ENCODE measurements around the gene ADCY5. TPM values are rescaled to one million over a fixed set of nuclear protein-coding genes. Genes with fewer than 3 reads are reported as not detected.
A peak's percentile ranks its signal among the peaks of the same experiment; 100 is the strongest.

The ADCY5 gene
- total RNA-seq, 1 donor from 2014 or later, result 27.8 TPM

DNA sequence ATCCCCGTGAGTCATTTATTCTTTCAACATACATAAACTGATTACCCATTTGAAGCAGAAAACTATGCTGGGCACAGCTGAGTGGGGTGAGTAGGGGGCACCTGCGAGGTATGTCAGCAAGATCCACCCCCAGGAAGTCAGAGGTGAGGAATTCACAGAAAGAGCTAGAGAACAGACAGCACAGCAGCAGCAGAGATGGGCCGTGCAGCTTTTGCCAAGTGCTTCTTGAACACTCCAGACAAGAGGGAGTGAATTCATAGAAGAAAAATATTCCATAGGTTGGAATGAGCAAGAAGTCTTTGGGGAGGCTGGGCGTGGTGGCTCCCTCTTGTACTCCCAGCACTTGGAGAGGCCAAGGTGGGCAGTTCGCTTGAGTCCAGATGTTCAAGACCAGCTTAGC lies 9.4 kb upstream of the ADCY5 start:
- no peak for DNase-seq (ENCODE audit: low spot score)

DNA sequence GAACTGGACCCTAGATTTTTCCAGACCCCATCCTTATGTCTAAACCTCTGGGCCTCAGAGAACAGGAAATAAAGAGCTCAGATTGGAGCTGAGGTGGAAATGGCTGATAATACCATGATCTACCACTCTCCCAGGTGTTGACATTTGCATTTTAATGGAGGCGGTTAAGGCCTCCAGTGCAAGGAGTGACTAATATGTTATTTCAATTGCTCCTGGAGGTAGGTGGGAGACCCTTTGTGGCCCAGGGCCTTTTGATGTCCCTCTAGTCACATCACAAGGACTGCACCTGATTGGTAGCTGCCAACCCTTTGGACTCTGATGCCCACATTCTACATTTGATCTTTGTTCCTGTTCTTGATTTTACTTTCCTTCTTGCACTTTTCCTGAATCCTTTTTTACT lies 9.0 kb upstream of the ADCY5 start:
- DNase-seq (ENCODE audit: low spot score), result no peak

DNA sequence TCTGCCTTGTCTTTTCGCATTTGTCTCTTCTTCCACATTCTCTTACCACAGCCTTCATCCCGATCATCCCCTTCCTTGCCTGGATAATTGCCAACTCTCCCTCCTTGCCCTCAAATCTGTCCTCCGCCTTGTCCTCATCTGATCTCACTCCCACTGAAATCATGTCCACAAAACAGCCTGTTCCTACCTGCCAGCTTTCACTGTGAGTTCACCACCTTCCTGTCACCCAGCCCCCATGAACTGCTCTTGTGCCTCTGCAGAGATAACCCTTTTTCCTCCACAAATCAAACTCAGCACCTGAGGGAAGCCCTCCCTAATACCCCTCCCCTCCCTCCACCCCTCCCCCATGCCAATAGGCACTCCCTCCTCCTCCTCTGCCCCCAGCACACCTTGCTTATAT lies 4.8 kb upstream of the ADCY5 start:
- no peak for DNase-seq (ENCODE audit: low spot score)

DNA sequence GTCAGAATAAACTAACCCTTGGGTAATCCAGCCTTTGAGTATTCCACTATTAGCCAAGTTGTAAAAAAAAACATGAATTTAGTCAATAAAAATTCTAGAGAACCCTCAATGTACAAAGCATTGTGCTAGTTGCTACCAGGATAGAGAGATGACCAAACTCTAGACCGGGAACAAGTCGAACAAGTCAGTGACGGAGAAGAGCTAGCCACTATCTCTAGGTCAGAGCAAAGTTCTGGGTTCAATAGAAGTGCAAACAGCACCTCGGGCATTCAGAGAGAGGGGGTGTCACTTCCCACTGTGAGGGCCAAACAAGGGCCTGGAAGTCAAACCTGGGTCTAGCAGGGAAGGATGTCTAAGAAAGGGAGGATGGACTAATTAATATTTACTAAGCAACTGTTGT lies 2.3 kb upstream of the ADCY5 start:
- no peak for DNase-seq (ENCODE audit: low spot score)

DNA sequence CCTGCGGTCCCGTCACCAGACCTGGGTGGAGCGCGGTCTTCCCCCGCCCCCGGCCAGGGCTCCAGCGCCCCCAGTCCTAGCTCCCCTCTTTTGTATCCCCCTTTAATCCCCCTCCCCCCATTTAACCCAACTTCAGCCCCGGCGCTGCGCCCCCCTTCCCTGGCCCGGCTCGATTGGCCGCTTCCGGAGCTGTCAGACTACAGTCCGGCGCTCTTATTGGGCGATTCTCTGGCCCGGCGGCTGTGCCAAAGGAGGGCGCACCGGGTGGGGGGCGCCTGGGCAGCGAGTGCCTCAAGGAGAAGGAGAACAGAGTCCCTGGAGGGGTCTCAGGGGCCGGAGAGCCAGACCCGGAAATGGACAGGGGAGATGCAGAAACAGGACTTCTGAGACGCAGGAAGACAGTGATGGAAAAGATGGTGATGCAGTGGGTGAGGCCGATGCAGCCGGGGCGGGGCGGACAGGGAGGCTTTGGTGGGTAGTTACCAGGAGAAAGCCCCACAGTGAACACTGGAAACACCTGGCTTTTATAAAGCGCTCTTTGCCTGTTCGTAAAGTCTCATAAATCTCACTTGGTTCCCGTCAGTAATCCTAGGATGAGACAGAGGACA lies 1.2 kb upstream of the ADCY5 start:
- DNase-seq (ENCODE audit: low spot score), result peak; percentile 54

DNA sequence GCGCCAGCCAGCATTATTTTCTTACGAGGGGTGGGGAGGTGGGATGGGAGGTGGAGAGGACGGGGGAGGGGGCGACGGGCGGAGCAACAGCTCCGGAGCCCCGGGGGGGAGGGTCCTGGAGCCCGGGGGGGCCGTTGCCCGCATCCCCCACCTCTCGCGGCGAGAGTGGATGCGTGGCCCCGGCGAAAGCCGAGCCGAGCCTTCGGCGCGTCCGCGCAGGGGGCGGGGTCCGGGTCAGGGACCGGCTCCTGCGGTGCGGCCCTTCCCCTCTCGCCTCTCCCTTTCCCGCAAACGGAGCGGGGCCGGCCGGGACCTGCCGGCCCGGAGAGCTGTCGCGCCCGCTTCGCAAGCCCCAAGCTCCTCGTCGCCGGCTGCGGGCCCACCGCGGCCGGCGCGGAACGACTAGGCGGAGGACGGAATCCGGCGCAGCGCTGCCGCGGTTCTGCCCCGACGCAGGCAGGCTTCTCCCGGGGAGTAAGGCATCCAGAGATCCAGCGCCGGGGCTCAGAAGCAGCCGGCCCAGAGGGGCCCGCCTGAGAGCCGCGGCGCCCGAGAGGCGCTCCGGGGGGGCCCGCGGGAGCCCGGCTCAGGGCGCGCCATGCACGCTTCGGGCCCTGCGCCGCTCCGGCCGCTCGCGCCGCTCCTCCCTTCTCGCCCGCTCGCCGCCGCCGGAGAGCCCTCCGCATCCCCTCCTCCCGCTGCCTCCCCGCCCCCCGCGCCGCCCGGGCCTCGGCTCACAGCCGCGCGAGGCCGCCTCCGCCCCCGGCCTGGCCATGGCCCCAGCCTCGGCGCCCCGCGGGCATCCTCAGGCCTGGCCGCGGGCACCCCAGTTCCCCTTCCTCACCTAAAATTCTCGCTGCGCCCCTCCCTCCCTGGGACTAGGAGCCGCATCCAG lies 459 bp upstream of the ADCY5 start:
- no peak for DNase-seq (ENCODE audit: low spot score)

DNA sequence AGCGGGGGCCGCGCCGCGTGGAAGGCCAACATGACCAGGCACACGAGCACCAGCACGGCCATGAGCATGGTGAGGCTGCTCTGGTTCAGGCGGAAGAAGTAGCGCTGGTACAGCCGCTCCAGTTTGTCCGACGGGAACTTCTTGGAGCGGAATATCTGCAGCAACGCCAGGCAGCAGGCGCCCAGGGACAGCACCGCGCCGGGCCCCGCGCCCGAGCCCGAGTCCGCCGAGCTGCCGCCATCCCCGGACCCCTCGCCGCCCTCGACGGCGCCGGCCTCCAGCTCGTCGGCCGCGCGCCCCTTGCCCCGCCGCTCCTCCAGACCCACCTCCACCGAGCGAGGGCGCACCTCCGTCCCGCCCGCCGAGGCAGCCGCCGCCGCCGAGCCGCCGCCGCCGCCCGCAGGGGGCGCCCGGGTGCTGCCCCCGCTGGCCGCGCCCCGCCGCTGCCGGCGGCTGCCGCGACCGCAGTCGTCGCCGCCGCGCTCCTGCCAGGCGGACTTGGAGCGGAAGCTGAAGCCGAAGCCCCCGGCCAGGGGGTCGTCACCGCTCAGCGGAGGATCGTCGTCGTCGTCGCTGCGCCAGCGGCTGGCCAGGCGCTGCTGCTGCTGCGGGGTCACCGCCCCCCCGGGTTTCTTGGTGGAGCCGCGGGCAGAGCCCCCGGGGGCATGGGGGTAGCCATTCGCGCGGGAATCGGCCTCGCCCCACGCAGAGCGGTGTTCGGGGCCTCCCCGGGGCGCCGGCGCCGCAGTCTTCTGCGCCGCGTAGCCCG lies 957 bp downstream of the ADCY5 start:
- DNase-seq (ENCODE audit: low spot score), result no peak

DNA sequence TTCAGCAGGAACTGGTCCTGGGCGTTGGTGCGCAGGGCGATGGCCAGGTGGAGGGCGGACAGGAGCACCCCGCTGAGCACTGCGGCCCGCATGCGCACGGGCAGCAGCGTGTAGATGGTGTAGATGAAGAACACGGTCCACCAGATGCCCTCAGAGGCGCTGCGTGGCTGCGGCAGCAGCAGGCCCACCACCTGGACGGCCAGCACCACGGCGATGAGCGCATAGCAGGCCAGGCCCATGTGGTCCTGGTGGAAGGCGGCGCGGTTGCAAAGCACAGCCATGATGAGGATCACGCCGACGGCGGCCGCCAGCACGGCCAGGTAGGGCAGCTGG lies 1.5 kb downstream of the ADCY5 start:
- no peak for DNase-seq (ENCODE audit: low spot score)

DNA sequence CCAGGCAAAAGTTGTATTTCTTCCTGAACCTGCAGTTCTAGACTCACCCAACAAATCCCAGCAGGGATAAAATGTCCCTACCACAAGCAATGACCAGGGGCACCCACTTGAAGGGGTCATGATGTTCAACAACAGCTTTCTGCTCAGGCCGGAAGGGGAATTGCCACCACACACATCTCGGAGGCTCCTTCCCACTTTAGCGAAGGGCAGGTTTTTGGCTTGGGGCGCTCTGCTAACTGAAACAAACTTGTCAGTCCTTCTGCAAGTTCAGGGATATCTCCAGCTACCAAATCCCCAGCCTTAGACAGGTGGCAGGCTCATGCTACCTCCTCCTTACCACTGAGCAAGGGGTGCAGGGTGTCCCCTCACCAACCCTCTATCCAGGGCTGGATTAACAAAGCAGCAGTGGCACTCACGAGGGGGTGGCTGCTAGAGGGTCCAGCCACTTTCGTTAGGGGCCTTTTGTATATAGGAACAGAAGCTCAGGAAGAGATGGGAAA lies 2.2 kb downstream of the ADCY5 start:
- DNase-seq (ENCODE audit: low spot score), result no peak

DNA sequence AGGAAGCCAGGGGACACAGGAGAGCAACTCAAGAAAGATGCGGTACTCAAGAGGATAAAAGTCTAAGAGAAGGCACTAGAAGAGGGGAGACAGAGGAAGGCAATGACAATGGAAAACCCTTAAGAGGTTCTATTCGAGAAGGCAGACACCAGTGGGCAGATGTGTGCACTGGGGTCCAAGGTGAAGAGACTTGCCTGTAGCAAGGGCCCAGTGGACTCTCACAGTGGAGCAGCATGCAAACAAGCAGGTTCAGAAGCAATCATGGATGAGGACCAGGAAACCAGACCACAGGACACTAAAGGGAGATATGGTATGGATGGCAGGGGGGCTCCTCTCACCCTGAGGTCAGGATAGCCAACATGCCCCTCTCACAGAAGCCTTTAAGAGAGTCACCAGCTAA lies 2.7 kb downstream of the ADCY5 start:
- DNase-seq (ENCODE audit: low spot score), result no peak

DNA sequence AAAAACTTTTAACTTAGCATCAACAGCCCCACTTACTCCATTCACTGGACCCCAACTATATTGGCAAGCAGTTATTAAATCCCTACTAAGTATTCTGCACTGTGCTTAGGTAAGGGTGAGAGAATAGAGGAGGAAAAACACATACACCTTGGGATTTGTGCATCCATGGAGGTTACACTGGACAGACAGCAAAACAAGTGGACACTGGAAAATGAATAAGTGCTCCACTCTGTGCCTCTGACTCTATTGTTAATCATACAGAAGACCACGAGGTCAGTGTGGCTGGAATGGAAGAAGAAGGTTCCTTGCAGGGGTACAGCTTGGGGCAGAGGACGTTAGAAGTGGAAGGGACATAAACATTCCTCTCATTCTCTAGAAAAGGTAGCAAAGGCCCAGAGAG lies 3.2 kb downstream of the ADCY5 start:
- no peak for DNase-seq (ENCODE audit: low spot score)

DNA sequence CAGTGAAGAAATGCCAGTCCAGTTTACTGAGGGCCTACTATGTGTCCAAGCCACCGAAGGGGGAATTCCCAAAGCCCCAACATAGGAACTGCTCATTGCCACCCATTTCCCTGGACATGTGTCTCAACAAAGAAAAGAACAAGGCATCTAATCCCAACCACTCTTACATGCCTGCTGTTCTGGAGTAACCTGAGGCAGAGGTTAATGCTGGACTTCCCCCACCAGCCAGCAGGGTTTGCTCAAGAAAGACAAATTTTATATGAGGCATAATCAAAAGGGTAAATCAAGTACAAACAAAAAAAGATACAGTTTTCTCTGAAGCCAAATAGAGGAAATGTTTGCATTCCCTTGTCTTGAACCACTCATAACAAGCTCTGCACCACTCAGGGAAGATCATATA lies 4.1 kb downstream of the ADCY5 start:
- no peak for DNase-seq (ENCODE audit: low spot score)

DNA sequence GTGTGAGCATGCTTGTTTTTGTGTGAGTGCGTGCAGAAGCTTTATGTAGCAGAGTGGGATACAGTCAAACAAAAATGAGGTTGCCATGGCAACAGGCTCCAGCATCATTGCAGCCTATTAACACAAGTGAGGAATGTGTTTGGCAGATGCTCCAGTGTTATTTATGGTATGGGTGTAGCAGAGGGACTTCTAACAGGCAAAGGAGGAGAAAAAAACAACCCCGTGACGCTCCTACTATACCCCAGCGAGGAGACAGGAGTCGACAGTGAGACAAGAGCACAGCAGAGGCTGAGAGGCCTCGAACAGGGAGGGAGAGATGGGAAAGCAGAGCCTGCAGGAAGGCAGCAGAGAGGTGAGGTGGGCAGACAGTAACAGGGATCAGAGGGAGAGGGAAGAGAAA lies 4.9 kb downstream of the ADCY5 start:
- no peak for DNase-seq (ENCODE audit: low spot score)

DNA sequence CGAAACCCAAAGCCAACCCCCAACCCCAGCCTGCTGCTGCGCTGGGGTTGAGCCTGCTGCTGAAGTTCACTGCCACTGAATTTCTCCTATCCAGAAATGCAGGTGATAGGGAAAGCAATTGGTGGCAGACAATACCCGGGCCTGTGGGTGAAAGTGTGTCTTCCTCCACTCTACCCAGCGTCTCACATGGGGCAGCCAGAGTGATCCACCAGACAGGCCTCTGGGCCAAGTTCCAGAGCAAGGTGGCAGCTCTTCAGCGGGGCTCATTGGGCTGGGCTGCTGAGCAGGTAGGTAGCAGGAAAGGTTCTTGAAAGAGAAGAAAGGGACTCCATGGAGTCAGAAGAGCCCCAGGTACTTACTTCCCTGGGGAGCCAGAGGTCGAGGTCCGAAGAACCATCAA lies 6.0 kb downstream of the ADCY5 start:
- no peak for DNase-seq (ENCODE audit: low spot score)

DNA sequence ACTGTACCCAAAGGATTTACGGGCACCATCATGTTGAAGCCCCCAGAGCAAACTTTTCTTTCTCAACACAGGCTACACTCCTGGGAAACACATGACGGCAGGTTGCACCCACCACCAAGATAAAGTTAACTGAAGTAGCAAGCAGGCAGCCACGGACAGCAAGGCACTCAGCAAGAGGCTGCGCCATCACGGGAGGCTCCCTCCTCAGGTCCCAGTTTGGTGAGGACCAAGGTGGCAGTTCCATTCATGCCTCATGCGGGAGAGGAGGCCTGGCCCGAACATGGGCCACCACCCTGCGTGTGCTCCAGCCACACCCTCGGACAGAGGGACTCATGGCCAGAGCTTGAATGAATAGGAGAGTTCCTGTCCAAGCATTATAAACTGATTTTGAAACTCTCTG lies 6.8 kb downstream of the ADCY5 start:
- no peak for DNase-seq (ENCODE audit: low spot score)

DNA sequence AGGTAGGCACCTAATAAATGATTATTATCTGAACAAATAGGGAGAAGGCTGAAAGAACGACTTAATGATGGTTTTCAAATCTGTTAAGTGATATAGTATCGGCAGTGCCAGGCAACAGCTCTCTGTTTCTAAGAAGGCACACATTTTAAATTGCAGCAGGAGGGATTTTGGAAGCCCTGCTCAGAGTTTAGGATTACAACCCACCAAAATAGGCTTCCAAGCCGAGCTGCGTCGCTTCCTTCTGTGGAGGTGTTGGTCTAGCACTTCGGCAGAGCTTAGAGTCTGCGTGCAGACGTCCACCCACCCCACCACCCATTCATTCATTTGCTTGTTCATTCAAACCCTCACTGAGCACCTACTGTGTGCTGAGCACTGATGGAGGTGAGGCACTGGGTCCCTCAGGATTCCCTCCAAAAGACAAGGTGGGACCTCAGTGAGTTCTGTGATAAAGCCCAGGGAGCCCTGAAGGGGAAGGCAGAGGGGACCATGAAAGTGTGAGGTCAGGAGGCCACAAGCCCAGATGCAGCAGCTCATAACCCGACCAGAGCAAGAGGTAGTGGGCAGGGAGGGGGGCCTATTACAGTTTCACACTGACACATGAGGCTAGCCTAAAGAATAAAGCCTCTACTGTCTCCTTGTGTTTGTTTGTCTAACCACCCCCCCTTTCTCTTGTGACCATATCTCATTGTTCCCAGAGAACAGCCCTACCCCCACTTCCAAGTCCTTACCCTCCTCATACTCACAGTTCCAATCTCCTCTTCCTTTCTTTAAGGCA lies 8.9 kb downstream of the ADCY5 start:
- no peak for DNase-seq (ENCODE audit: low spot score)

DNA sequence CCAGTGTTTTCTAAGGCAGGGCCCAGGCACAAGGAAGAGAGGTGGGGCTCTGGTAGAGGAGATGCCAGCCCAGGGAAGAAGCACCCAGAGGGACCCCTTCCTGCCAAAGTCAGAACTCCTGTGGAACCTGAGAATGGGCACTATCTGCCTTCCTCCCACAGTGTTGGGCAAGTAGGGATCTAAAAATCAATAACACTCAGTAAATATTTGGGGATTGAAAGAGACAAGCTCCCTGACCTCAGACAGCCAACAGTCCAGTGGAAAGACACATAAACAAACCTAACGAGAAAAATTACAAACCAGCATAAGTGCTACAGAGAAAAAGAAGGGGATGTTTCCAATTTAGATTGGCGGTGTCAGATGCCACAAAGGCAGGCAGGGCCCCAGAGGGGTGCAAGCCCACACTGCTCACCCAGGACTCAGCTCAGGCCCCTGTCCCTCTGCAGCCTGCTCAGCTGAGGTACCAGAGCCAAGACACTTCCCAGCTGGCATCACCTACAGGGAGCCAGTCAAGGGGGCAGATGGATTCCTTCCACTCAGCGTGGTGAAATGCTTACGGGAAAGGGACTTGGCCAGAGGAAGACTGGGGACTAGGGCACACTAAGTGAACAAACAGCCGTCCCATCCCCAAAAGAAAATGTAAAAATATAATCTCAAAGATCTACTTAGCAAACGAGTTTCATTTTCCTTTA lies 15.9 kb downstream of the ADCY5 start:
- DNase-seq (ENCODE audit: low spot score), result no peak

DNA sequence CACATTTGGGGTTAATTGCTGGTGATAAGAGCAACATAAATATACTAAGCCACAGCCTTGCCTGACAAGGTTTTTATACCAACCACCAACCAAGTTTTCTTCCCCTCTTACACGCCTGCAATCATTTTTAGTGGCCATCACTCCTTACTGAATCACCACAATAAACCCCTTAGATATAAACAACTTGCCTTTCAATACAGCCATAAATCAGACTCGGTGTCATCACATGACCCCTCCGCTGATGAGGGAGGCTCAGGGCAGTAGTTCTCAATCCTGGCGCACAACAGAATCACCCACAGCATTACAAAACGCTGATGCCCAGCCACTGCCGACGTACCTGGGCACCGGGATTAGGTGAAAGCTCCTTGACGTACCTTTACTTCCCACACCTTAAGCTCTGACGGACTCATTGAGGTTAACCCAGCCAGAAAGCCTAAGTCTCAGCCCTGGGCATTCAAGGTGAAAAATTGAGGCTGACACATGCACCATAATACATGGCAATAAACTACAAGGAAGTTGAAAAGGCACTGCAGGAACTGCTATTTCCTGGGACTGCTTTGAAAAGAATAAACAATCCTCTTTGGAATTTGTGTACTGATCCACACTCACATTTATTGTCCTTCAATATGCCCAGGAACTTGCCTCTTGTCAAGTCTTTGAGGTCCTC lies 17.1 kb downstream of the ADCY5 start:
- DNase-seq (ENCODE audit: low spot score), result no peak

DNA sequence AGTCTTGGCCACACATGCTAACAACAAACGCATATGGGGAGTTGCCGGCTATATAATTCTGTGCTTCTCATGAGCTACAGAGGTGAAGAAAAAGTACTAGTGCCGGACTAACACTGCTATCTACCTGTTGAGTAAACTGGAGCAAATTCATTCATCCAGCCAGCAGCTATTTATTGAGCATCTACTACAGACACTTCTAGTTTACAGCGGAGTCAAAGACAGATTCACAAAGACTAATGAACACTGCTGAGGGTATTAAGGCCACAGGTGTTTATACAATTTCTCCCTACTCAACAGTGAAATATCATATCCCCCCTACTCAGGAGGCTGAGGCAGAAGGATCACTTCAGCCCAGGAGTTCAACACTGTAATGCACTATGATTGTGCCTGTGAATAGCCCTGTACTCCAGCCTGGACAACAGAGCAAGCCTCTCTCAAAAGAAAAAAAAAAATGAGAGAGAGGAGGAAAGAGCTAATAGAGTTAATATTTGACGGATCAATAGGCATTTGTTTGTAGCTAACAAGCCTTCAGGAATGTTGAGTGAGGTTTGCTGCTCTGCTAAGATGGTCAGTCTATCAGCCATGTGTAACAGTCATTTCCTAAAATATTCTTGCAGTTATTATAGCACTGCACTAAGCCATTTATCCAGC lies 17.8 kb downstream of the ADCY5 start:
- no peak for DNase-seq (ENCODE audit: low spot score)

DNA sequence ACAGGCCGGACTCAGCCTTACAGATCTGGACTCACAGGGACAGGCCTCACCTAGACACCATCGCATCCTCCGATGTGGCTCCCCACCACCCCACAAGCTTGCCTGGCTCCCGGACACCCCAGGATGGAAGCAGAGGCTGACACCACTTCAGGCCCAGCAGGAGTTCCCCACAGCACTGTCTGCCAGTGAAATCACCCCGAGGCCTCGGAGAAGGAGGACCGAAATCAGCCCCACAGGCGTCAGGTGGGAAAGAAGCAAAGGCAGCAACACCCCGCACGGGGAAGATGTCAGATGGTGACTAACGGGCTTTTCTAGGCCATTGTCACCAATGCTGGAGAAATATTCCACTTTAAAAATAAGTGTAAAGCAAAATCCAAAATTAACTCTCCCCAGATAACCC lies 18.6 kb downstream of the ADCY5 start:
- no peak for DNase-seq (ENCODE audit: low spot score)

All from ureter (tissue), 1 donor.